Measurements from ENCODE around the gene GLIS1.

GLIS1 gene

GRCh38 chr1:53502641-53503432, 236.1 kb downstream of the GLIS1 start:
- no peak for DNase-seq

DNA sequence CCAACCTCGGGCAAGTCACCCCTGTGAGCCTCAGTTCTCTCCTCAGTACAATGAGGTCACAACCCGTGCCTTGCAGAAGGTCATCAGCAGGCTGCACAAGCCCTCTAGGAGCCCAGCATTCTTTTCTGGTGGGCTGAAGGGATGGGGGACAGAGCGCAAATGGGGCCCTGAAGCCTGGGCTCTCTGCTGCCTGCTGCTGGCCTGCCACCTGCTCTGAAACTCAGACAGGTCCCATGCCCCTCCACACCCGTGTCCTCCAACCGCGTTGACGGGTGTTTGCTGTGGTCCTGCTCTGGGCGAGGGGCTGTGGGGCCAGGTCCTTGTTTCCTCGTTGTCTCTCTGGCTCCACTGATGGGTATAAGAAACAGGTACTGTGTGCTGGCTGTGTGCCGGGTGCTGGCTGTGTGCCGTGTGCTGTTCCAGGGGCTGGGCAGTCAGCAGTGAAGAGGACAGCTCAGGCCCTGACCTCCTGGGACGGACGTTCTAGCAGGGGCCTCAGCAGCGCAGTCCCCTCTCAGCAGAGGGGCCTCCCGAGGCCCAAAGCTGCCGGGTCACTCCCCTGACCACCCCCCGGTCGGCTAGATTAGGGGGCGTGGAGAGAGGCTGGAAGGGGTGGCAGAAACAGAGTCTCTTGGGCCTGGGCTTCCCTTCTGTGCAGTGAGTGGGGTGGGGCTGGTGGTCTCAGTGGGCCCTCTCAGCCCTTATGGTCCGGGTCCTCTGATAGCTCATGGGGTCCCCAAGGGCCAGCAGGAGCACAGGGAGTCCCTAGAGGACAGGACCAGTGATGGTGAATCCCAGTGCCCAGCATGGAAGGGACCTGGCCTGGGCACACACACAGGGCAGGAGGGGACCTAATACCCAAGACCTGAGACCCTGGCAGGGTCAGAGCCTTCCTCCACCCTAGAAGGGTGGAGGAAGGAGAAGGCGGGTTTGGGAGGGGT, 237.6 kb downstream of the GLIS1 start:
- DNase-seq, result no peak

- no peak for DNase-seq
Measured at GRCh38 chr1:53500204-53501064, 238.5 kb downstream of the GLIS1 start.

DNA sequence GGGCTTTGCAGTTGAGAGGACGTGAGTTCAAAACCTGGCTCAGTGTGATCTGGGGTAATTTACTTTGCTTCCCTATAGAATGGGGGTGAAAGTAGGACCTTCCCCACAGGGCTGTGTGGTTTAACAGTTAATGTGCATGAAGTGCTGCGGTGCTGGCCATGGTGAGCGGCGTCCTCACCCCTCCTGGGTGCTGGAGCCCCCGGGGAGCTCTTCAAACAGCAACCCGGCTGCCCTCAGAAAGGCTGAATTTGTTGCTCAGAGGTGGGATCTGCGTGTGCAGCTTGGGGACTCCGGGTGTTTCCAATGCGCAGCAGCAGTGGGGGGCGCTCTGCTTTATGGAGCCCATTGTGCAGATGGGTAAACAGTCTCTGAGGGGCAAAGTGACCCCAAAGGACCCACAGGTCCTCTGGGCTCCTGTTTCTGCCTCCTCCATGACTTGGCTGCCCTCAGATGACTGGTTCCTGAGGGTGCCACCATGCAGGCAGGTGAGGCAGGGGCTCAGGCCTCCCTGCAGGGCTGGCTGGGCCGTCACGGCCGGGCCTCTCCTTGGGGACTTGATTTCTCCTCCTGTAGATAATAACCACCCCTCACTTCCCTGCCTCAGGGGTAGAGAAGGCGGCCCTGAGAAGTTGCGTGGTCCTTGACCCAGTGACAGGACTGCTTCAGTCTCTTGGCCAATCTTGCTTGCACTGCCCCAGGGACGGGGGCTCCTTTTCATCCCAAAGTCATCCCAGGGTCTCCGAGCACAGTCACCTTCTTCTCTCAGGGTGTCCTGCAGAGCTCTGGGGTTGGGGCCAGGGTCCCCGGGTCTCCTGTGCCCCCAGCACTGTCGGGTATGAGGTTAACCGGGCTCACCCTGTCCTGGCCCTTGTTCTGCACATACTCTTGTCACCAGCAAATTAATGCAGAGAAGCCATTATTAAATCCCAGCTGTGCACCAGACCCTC, 239.4 kb downstream of the GLIS1 start:
- no peak for DNase-seq

- DNase-seq, result no peak
Measured at GRCh38 chr1:53498555-53499131, 240.3 kb downstream of the GLIS1 start.

DNA sequence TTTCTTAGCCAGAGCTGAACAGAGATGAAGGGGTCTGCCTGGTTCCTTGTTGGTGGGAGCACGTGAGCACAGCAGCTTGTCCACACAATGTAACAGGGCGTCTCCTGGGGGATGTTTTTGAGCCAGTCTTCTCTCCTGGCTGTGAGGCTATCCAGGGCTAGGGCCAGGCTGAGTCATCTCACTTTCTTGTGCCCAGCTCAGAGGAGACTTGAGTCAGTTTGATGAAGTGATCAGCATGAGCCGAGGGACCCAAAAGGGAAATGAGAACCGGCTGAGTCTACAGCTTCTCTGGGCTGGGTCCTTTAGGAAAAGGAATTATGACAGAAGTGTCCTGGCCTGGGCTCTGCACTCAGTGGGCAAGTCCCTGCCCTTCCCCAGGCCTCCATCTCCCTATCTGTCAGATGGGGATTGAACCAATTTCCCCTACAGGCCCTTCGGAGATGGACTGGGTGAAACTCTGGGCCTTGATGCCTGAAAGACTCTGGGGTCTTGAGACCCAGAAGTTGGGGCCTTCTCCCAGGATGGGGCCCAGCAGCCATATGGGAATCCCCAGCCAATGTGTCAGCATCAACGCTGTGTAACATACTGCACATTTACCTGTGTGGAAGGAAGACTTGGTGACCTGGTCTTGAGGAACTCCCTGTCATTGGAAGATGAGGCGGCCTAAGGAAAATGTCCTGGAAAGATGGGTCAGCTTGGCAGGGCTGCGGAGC, 243.2 kb downstream of the GLIS1 start:
- DNase-seq, result no peak

DNA sequence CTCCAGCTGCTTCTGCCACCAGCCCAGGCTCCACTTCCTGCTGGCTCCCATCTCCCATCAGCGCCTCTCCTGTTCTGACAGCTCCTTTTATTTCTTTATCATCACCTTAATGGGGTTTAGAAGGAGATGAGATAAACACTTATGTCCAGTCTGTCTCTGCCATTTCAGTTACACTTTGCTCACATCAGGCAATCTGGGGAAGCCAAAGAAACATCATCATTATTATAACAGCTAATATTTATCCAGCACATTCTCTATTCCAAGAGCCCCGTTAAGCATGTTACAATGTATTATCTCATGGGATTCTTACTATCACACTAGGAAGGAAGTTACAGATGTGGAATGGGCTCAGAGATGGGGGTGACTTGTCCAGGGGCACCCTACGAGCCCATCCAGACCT, 248.6 kb downstream of the GLIS1 start:
- DNase-seq, result no peak

DNA sequence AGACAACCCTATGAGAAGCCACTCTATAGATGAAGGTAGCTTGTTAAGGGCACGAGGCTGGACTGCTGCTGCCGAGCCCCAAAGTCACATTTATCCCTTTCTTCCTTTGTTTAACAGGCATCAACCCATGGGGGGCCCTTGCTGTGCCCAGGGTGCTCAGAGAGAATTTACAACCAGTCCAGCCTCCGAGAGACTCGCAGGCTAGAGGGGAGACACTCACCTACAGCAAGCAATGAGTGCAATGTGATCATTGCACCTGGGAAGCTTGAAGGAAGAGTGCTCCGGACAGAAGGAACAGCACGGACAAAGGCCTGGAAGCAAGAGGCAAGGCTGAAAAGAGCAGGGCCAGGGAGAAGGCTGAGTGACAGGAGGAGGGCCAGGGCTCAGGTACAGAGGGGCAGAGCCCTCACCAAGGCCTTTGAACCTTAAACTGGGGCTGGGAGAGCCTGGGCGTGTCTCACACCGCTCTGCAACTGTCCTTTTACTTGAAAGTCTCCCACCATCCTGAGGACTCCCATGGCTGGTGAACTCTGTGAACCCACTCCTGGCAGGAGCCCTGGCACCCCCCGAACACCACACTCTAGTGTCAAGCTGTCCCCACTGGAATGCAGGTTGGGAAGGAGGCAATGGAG, 252.5 kb downstream of the GLIS1 start:
- DNase-seq, result no peak

GRCh38 chr1:53485478-53486394, 253.2 kb downstream of the GLIS1 start:
- DNase-seq, result peak in 3 of 4 experiments; percentile 11 to 36 (median 24)

DNA sequence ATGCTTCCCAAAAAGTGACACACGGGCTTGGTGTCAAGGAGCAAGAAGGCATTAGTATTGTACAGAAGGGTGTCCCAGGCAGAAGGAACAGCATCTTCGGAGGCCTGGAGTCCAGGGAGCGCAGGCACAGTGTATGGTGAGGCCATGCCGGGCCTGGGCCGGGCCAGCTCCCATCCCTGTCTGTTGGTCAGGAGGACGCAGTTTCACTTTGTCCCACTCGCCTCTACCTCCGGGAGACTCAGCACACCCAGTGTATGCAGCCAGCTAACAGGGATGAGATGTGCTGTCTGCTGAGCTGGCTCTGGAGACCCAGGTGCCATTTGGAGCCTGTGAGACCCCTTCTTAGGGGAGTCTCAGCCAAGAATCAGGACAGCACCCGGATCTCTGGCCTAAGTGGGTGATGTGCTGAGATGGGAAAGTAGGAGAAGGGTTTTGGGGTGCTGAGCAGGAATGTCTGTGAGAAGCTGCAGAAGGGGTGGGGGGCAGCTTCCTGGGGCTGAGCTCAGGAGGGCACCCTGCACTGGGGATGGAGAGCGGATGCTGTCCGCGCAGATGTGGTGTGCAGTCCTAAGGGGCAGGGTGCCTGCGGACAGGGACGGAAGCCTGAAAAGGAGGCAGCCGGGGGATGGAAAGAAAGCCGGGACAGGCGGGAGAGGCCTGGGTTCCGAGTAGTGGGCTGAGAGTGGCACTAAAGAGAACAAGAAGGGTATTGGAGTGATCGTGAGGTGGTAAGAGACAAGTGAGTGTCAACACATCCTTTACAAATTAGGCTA, 254.1 kb downstream of the GLIS1 start:
- DNase-seq, result no peak

DNA sequence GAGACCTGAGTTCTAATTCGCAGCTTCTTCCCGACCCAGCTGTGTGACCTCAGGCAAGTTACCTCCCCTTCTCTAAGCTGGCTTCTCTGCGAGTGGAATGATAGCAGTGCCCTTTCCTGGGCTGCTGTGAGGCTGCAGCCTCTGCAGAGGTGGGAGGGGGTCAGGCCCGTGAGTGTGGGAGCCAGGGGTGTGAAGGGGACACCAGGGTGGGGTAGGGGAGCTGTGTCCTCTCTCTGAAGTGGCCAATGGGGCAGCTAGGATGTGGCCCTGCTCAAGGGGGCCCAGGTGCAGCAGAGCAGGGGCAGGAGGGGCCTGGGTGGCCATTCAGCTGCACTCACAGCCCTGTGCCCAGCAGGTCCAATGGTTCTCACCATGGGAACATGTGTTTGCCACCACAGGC, 255.3 kb downstream of the GLIS1 start:
- DNase-seq, result no peak

DNA sequence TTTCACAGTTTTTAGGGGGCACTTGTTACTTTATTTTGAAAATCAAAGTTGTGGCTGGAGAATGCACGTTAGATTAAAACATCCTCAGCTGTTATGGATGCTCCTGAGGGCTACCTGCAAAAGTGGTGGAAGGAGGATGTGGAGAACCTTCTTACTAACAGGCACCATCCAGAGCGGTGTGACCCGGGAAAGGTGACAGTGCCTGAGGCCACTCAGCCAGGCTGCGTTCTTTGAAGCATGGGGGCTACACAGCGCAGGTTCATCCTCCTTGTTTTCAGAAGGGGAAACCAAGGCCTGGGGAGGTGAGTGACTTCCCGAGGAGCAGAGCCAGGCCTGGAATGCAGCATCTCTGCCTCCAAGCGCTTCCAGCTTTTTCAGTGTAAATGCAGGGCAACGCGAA, 255.8 kb downstream of the GLIS1 start:
- DNase-seq, result no peak

DNA sequence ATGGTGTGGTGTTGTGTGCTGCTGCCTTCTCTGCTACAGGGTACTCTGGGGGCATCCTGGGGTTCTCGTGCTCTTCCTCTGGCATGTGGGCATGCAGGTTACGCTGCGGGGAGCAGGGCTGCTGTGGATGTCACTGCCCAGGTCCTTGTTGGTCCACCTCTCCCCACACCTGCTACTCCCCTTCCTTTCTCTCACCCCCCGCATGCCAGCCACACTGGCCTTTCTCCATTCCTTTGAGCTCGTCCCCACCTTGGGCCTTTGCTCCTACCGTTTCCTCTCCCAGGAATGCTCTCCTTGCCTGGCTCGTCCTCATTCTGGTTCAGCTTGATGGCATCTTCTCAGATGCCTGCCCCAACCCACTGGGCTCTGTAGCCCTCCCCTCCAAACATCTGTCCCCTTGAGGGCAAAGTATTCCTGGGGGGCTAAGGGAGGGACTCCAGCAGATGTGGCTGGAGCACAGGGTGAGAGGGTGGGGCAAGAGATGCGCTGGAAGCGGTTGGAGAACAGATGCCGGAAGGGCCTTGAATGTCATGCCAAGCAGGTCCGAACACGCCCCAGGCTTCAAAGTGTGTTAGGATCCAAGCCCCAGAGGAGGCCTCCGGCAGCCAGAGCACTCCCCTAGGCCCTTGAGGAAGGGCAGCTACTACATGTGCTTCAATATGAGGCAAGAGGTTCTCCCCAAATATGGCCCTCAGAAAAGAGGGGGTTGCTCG, 256.4 kb downstream of the GLIS1 start:
- DNase-seq, result no peak

DNA sequence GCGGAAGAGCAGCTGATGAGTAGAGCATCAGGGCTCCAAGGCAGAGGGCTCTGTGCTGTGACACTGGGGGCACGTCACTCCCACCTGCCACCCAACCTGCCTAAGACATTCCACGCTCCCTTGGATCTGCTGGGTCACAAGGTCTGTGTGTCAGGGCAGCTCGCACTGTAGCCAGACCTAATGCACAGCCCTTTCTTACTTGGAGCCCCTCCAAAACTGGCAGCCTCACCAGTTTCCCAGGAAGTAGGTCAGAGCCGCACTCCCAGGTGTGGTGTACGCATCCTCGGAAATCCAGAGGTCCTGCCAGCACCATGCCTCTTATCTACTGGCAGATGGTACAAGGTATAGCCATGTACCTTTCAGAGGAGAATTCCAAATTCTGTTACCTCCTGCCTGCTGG, 257.5 kb downstream of the GLIS1 start:
- no peak for DNase-seq

- DNase-seq, result no peak
Measured at GRCh38 chr1:53480678-53481077, 258.3 kb downstream of the GLIS1 start.

GRCh38 chr1:53478502-53478818, 260.5 kb downstream of the GLIS1 start:
- DNase-seq, result no peak

- DNase-seq, result no peak
Measured at GRCh38 chr1:53477651-53478501, 261.1 kb downstream of the GLIS1 start.

Measured in activated CD4-positive, CD25-positive, alpha-beta regulatory T cell (primary cell).